AG04449 (cell line): ENCODE results near the gene MED31.

Source experiments
- CTCF ChIA-PET: fragments of 350-600 bp; formaldehyde crosslinking; extraction: SDS; loops from one replicate; lab custom pipeline; 2021; ENCODE audit warnings: antibody characterized with exemption; lab: Yijun Ruan, JAX
- POLR2A ChIA-PET: fragments of 400-600, 350-600 bp; formaldehyde crosslinking; extraction: SDS; loops from one replicate; lab custom pipeline; 2020; ENCODE audit warnings: antibody characterized with exemption, inconsistent platforms; lab: Yijun Ruan, JAX
- DNase-seq: peaks from one replicate; pipeline ENCODE4 v3.0.0-alpha.2; 2010; ENCODE audit warnings: low read depth, low spot score
- H3K4me3 ChIP-seq: 2 replicates; pipeline ENCODE4 v1.5.1; 2011; ENCODE audit warnings: low read depth, mild to moderate bottlenecking, control low read depth, low read length
- TF ChIP-seq, protein P1 (sequence below): IDR thresholded peaks from one replicate; pipeline ENCODE4 v1.5.1; 2011; ENCODE audit warnings: mild to moderate bottlenecking, moderate library complexity, low read length, control low read depth, inconsistent platforms; ENCODE audit not compliant: insufficient read depth; ENCODE audit errors: missing control alignments

Gene MED31

DNA sequence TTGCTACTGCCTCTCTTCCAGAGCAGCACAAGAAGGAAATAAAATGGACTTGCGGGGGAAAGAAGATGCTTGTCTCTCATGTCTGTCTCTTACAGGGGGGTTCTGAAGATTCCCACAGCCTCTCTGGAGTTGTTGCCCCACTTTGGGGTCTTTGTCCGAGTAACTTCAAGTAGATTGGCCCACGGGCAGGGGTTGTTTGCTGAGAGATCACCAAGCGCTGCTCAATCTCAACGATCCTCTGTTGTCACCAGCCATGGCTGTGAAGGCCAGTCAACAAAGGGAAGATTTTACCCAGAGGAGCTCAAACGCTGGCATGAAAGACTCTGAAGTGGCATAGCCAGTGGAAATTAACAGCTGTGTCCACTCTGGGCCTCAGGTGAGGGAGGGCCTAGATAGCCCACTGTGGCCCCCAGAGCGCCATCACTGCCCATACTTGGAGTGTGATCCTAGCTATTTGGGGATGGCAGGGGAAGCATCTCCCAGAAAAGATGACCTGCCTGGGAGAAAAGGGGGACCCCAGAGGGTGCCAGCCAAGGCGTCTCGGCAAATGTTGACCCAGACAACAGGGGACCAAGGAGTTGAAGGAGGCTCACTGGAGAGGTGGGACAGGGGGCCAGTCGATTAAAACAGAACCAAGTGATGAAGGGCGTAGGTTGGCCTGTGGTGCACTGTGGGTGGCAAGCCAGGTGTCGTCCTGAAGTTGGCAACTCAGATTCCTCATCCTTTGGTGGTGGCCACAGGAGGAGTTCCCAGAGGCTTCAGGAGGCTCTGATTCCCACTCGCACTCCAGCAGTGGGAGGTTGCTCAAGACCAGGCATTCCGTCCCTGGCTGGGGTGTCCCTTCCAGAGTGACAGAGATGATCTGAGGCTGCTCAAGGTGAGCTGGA, 33.7 kb upstream of the MED31 start:
- CTCF ChIA-PET, result interaction anchor here (0.7 to 3.9 kb wide), 3 partner anchors 17 to 158 kb away, joined by 3 to 22 read pairs (median 3); no protein-coding TSS in a partner anchor
- no peak for DNase-seq
- TF ChIP-seq, protein P1, sequence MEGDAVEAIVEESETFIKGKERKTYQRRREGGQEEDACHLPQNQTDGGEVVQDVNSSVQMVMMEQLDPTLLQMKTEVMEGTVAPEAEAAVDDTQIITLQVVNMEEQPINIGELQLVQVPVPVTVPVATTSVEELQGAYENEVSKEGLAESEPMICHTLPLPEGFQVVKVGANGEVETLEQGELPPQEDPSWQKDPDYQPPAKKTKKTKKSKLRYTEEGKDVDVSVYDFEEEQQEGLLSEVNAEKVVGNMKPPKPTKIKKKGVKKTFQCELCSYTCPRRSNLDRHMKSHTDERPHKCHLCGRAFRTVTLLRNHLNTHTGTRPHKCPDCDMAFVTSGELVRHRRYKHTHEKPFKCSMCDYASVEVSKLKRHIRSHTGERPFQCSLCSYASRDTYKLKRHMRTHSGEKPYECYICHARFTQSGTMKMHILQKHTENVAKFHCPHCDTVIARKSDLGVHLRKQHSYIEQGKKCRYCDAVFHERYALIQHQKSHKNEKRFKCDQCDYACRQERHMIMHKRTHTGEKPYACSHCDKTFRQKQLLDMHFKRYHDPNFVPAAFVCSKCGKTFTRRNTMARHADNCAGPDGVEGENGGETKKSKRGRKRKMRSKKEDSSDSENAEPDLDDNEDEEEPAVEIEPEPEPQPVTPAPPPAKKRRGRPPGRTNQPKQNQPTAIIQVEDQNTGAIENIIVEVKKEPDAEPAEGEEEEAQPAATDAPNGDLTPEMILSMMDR, result no peak
- POLR2A ChIA-PET, result no interaction called here
- H3K4me3 ChIP-seq, result no peak overlapping the region

DNA sequence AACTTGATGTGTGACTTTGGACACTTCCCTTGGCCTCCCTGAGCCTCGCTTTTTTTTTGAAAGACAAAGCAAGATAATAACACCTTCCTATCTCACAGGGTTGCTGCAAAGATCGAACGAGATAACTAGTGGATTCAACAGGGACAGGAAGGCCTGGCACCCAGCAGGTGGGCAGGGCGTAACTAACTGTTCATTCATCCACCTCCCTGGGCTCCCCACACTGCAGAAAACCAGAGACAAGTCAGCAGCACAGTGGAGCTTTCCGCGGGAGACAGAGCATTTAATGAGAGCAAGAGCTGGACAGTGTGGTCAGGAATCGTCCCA, 33.0 kb upstream of the MED31 start:
- POLR2A ChIA-PET, result no interaction called here
- TF ChIP-seq, protein P1, result no peak
- CTCF ChIA-PET, result interaction anchor here (3.9 kb wide), 1 partner anchor 18 kb away, joined by 22 read pairs; no protein-coding TSS in a partner anchor
- no peak overlapping the region for H3K4me3 ChIP-seq
- DNase-seq, result no peak

DNA sequence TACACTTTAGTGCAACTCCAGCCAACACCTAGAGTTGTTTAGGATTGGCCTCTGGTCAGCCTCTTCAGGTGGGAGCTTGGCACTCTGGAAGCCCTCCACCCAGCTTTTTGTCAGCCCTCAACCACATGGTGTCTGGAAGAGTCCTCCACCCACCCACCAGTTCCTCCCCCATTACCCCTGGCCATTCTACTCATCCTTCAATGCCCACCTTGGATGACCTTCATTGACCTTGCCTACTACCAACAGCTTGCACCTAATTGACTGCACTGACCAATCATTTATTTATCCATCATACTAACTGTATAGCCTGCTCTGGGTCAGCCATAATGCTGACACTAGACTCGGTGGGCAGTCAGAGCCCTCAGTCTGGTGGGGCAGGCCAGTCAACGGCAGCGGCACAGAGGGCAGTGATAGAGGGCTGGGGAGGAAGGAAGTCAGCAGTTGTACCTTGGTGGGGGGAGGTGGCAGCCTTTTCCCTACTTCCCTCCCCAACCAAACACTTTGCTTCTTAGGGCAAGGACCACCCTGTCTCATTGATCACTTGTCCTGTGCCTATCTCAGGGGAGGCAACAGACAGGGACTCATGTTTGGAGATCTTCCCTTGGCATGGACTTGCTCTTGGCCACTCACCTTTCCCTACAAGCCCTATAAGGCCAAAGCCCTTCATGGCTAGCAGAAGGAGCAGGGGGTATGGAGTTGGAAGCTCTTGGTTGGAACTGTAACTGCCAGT, 32.5 kb upstream of the MED31 start:
- ChIA-PET CTCF (interaction anchor here (2.8 to 3.9 kb wide), 2 partner anchors 17 to 159 kb away, joined by 14 to 22 read pairs; no protein-coding TSS in a partner anchor), POLR2A (no interaction called here)
- H3K4me3 ChIP-seq, result no peak overlapping the region
- no peak for DNase-seq
- TF ChIP-seq, protein P1, result no peak

DNA sequence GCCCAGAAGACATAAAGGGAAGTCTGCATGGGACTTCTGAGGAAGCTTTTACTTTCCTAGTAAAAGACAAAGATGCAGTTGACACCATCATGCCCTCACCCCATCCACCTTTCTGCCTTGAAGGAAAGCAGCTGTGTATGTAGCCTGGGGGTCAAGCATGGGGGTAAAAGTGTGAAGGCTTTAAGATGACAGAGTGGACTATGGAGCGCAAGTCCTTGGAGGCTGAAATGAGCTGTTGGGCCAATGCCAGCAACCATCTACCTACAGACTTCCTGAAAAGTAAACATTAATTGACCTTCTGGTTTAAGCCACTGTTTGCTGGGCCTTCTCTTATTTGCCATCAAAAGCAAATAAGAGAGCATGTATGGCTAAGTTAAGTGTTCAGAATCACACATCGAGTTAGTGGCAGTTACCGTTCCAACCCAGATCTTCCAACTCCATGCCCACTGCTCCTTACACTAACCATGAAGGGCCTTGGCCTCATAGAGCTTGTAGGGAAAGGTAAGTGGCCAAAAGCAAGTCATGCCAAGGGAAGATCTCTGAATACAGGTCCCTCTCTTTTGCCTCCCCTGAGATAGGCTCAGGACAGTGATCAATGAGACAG, 31.8 kb upstream of the MED31 start:
- ChIA-PET POLR2A (no interaction called here), CTCF (interaction anchor here (0.8 to 3.9 kb wide), 4 partner anchors 11 to 160 kb away, joined by 3 to 22 read pairs (median 8); no protein-coding TSS in a partner anchor)
- TF ChIP-seq, protein P1, result no peak
- no peak for DNase-seq
- no peak overlapping the region for H3K4me3 ChIP-seq

DNA sequence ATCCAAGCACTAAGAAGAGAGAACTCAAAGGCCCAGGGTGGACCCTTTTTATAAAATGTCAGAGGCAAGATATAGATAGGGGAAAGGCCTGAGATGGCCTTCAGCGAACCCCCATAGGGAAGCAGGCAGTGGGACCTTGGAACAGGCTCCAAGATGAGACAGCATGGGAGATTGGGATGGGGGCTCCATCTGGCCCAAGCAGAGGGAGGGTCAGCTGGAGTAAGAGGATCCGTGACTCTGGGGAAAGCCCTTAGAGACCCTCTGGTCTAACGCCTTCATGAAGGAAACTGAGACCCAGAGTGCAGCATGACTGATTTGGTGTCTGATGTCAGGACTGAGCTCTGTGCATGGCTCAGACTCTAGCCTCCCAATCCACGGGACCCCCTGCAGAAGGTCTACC, 30.9 kb upstream of the MED31 start:
- DNase-seq, result no peak
- TF ChIP-seq, protein P1, result no peak
- no peak overlapping the region for H3K4me3 ChIP-seq
- POLR2A ChIA-PET, result no interaction called here
- CTCF ChIA-PET, result interaction anchor here (0.8 to 3.9 kb wide), 5 partner anchors 10 to 322 kb away, joined by 3 to 22 read pairs (median 4); no protein-coding TSS in a partner anchor
